Measurements from ENCODE around the gene SOX5.

DNA sequence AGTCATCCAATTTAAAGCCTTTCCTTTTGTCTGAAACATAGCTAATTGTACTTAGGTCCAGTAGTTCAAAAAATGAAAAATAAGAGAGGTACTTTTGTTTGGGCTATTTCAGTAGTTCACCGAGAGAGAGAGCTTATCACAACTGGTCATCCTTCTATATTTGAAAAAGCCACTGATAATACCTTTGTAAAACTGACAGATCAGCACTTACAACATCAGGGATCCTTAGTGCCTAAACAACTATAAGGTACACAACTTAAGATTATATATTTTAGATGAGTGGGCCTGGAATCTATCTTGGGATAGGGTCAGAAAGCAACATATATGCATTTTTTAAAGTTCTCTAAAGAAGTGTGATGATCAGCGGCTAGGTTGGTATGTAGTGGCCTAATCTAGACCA, 97.9 kb downstream of the SOX5 start:
- TF ChIP-seq, protein P1, sequence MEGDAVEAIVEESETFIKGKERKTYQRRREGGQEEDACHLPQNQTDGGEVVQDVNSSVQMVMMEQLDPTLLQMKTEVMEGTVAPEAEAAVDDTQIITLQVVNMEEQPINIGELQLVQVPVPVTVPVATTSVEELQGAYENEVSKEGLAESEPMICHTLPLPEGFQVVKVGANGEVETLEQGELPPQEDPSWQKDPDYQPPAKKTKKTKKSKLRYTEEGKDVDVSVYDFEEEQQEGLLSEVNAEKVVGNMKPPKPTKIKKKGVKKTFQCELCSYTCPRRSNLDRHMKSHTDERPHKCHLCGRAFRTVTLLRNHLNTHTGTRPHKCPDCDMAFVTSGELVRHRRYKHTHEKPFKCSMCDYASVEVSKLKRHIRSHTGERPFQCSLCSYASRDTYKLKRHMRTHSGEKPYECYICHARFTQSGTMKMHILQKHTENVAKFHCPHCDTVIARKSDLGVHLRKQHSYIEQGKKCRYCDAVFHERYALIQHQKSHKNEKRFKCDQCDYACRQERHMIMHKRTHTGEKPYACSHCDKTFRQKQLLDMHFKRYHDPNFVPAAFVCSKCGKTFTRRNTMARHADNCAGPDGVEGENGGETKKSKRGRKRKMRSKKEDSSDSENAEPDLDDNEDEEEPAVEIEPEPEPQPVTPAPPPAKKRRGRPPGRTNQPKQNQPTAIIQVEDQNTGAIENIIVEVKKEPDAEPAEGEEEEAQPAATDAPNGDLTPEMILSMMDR (IDR thresholded peaks at IDR 0.05) = no peak
- TF ChIP-seq POLR2A (IDR thresholded peaks at IDR 0.05) = no peak

Measured in heart left ventricle (tissue), 13 donors.